HepG2 (cell line): ENCODE measurements around the gene FKBP8. TPM values are rescaled to one million over a fixed set of nuclear protein-coding genes. Genes with fewer than 3 reads are reported as not detected.

Experiments
- ARID3A ChIP-seq: IDR thresholded peaks from 2 replicates; pipeline ENCODE4 v1.6.1; 2012; ENCODE audit warnings: low read depth, low read length, improper control_type of control experiment
- FOXP4 ChIP-seq: sonication (generic); formaldehyde crosslinking; IDR thresholded peaks from 2 replicates; pipeline ENCODE4 v1.4.0; 2020; ENCODE audit warnings: missing genetic modification reagents
- GABPA ChIP-seq, 2 experiments: IDR thresholded peaks; 2 replicates each; pipeline ENCODE4 v1.6.1; 2011 to 2016; ENCODE audit warnings: low read depth in 2 of 2, low read length in 1 of 2, missing biosample characterization in 1 of 2, missing genetic modification characterization in 1 of 2
- MNT ChIP-seq: fragments of 450-650 bp; IDR thresholded peaks from 2 replicates; pipeline ENCODE4 v1.6.1; 2016
- NR2F1 ChIP-seq, 2 experiments: fragments of 450-650 bp in 1 of 2; formaldehyde crosslinking in 1 of 2; IDR thresholded peaks; 2 replicates each; pipeline versions ENCODE4 v1.5.0 to v1.6.1; 2016 to 2020; ENCODE audit warnings: mild to moderate bottlenecking in 1 of 2, missing compliant biosample characterization in 1 of 2, missing genetic modification reagents in 1 of 2, moderate library complexity in 1 of 2
- PHF21A ChIP-seq: sonication (generic); formaldehyde crosslinking; IDR thresholded peaks from 2 replicates; pipeline ENCODE4 v1.5.0; 2020; ENCODE audit warnings: mild to moderate bottlenecking, missing genetic modification reagents
- SRY ChIP-seq: sonication (generic); formaldehyde crosslinking; IDR thresholded peaks from 2 replicates; pipeline ENCODE4 v1.8.0; 2022; ENCODE audit warnings: mild to moderate bottlenecking, missing genetic modification reagents
- ZNF232 ChIP-seq: sonication (generic); formaldehyde crosslinking; IDR thresholded peaks from 2 replicates; pipeline ENCODE4 v1.4.0; 2020; ENCODE audit warnings: missing genetic modification reagents, borderline replicate concordance
- ZNF616 ChIP-seq: sonication (generic); formaldehyde crosslinking; IDR thresholded peaks from 2 replicates; pipeline ENCODE4 v1.5.0; 2020; ENCODE audit warnings: low read depth, mild to moderate bottlenecking, missing genetic modification reagents
- ZNF772 ChIP-seq: sonication (generic); formaldehyde crosslinking; IDR thresholded peaks from 2 replicates; pipeline ENCODE4 v1.5.0; 2020; ENCODE audit warnings: mild to moderate bottlenecking, missing genetic modification reagents
- polyA plus RNA-seq, 8 experiments: library from polyadenylated mRNA; depleted of rRNA in 3 of 8; stranded (reverse) in 7 of 8; unstranded in 1 of 8; fragments of >200 nt; fragmentation: Illumina TruSeq in 4 of 8; extraction: Trizol in 4 of 8; gene quantifications; 2 replicates each; pipeline versions ENCODE4 v1.2.1 to v1.2.3, GENCODE V29; 2011 to 2016; ENCODE audit warnings: low read depth in 4 of 8, missing spikeins in 1 of 8, mixed read lengths in 1 of 8; ENCODE audit not compliant: insufficient read depth in 1 of 8
- total RNA-seq, 5 experiments: library from RNA; depleted of rRNA; stranded (reverse); fragments of >200 nt; fragmentation: Illumina TruSeq; extraction: Trizol; gene quantifications; 2 replicates each; pipeline ENCODE4 v1.2.3, GENCODE V29; 2016; ENCODE audit warnings: low read depth in 1 of 5
- TF ChIP-seq, protein P1 (sequence below): sonication (generic); formaldehyde crosslinking; IDR thresholded peaks from 2 replicates; pipeline ENCODE4 v1.5.1; 2020; ENCODE audit warnings: mild to moderate bottlenecking, missing genetic modification reagents, moderate library complexity
- TF ChIP-seq, protein P2 (sequence below): sonication (generic); formaldehyde crosslinking; IDR thresholded peaks from 2 replicates; pipeline ENCODE4 v1.9.0; 2022; ENCODE audit warnings: low read depth, missing genetic modification reagents

Gene FKBP8
- total and polyA plus RNA-seq, 2 of the 13 experiments (the other 11 are each of a cell fraction or from before 2014, with no cell fraction given), result 81.7 to 93.9 TPM

GRCh38 chr19:18503971-18504885, 39.1 kb downstream of the FKBP8 start (continued):
- TF ChIP-seq ZNF772, result peak; percentile 70; the same call in 1 of the 2 replicates
- TF ChIP-seq, protein P1, sequence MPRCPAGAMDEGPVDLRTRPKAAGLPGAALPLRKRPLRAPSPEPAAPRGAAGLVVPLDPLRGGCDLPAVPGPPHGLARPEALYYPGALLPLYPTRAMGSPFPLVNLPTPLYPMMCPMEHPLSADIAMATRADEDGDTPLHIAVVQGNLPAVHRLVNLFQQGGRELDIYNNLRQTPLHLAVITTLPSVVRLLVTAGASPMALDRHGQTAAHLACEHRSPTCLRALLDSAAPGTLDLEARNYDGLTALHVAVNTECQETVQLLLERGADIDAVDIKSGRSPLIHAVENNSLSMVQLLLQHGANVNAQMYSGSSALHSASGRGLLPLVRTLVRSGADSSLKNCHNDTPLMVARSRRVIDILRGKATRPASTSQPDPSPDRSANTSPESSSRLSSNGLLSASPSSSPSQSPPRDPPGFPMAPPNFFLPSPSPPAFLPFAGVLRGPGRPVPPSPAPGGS (CRISPR knock-in tag), result no peak; the same call in 1 of the 2 replicates
- no peak for TF ChIP-seq ARID3A
- TF ChIP-seq MNT, result peak; percentile 57
- TF ChIP-seq PHF21A, result peak; percentile 74
- peak; percentile 45; the same call in 1 of the 2 replicates for TF ChIP-seq FOXP4
- 0 out of 4 replicates have a peak, but pooled peaks of 1 of the 2 experiments have one; percentile 8 for TF ChIP-seq NR2F1 (CRISPR knock-in tag; IDR thresholded peaks at IDR 0.05)
- TF ChIP-seq, protein P2, sequence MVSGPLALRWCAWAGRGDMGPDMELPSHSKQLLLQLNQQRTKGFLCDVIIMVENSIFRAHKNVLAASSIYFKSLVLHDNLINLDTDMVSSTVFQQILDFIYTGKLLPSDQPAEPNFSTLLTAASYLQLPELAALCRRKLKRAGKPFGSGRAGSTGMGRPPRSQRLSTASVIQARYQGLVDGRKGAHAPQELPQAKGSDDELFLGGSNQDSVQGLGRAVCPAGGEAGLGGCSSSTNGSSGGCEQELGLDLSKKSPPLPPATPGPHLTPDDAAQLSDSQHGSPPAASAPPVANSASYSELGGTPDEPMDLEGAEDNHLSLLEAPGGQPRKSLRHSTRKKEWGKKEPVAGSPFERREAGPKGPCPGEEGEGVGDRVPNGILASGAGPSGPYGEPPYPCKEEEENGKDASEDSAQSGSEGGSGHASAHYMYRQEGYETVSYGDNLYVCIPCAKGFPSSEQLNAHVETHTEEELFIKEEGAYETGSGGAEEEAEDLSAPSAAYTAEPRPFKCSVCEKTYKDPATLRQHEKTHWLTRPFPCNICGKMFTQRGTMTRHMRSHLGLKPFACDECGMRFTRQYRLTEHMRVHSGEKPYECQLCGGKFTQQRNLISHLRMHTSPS (CRISPR knock-in tag), result no peak; the same call in 1 of the 2 replicates
- peak; percentile 36; the same call in 1 of the 2 replicates for TF ChIP-seq GABPA (IDR thresholded peaks at IDR 0.05; ENCODE audit: low read depth, low read length)
- TF ChIP-seq GABPA (CRISPR knock-in tag; IDR thresholded peaks at IDR 0.05; ENCODE audit: low read depth), result peak; percentile 73
- TF ChIP-seq SRY (CRISPR knock-in tag), result no peak
- no peak for TF ChIP-seq ZNF616
- no peak for TF ChIP-seq ZNF232 (CRISPR knock-in tag)
